NCI-H748 treated with DMSO at 0.1 percent for 48 hours (cell line): ENCODE measurements around the gene TRIM15.

Source experiments
- DNase-seq: peaks from one replicate; lab custom pipeline; 2025; lab: John Stamatoyannopoulos, UW

The TRIM15 gene

GRCh38 chr6:30145818-30146217 lies 17.5 kb upstream of the TRIM15 start:
- DNase-seq: no peak

DNA sequence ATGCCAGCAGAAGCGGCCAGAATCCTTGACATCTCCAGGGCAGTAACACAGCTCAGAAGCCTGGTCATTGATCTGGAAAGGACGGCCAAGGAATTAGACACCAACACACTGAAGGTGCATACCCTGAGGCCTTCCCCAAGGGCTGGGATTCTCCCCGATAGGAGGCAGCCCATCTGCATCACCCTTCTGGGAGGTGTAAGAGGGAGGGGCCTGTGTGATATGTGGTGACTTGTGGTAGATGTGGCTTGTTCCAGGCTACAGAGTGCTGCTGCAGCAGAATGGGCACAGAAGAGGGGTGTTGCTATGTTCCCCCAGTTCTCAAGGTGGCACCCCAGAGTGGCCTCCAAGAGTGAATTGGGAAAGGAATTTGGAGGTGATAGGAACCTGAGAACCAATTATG lies 16.2 kb upstream of the TRIM15 start:
- no peak for DNase-seq

GRCh38 chr6:30149234-30149633 lies 14.1 kb upstream of the TRIM15 start:
- DNase-seq: no peak

GRCh38 chr6:30149858-30150550 lies 13.3 kb upstream of the TRIM15 start:
- DNase-seq: no peak

DNA sequence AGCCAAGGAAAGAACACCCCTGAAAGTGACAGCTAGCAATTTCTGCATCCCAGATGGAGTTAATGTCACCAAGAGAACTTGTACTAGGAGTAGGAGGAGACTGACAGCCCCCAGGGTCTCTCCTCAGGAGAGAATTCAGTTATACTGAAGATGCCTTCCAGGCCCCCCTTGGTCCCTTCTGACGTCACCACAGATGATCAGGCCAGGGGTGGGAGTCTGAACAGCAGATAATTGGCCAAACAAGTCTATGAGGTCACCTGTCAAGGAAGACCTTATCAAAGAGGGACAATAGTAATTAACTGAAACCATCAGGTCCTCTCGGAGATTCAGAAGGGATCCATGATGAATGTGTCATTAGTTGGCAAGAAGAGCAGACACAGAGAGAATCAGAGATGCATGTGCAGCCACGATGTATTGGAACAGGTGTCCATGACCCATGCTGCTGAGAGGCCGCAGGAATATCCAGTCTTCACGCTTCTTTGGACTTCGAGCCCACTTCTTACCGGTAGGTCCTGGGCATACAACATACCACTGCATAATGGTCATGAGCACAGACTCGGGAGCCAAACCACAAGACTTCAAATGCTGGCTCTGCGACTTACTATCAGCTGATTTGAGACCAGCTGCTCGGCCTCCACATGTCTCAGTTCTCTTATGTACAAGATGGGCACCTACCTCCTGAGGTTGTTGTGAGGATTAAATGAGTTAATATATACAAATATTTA lies 12.5 kb upstream of the TRIM15 start:
- no peak for DNase-seq

DNA sequence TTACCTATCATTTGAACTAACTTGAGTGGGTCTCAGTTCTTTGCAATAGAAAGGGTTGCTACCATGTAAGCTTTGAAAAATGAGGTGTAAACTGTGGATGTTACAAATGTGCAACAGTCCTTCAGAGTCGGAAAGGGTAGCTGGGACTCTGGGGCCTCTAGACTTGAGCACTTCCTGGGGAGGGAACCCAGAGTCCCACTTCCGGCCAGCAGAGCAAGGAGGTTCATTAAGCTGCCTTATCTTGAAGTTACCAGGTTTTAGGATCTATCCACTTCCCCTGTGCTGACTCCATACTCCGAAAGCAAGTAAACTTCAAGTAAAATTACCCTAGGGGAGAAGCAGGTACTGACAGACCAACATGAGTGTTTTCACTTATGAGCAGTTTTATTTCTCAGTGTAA lies 11.8 kb upstream of the TRIM15 start:
- no peak for DNase-seq

- no peak for DNase-seq
Measured at GRCh38 chr6:30152016-30152673, 11.2 kb upstream of the TRIM15 start.

- no peak for DNase-seq
Measured at GRCh38 chr6:30152910-30153610, 10.3 kb upstream of the TRIM15 start.

GRCh38 chr6:30154061-30154460 lies 9.3 kb upstream of the TRIM15 start:
- DNase-seq: no peak

- DNase-seq: no peak
Measured at GRCh38 chr6:30154709-30155519, 8.4 kb upstream of the TRIM15 start.

GRCh38 chr6:30155520-30156261 lies 7.7 kb upstream of the TRIM15 start:
- DNase-seq: no peak

DNA sequence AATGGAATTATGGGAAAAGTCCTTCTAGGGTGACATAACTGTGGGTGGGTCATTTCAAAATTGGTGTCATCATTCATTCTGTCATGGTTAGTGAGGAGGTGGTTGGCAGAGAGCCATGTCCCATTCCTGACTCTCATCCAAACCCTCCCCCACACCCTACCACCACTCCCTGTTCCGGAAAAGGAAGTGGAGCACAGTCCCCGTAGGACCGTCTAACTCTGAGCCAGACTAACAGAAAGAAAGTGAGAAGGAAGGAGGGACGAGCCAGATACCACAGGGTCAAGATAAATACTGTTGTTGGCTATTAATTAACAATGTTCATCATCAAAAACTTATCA lies 7.1 kb upstream of the TRIM15 start:
- DNase-seq: no peak

GRCh38 chr6:30156774-30157173 lies 6.6 kb upstream of the TRIM15 start:
- no peak for DNase-seq

- no peak for DNase-seq
Measured at GRCh38 chr6:30157581-30157980, 5.8 kb upstream of the TRIM15 start.

DNA sequence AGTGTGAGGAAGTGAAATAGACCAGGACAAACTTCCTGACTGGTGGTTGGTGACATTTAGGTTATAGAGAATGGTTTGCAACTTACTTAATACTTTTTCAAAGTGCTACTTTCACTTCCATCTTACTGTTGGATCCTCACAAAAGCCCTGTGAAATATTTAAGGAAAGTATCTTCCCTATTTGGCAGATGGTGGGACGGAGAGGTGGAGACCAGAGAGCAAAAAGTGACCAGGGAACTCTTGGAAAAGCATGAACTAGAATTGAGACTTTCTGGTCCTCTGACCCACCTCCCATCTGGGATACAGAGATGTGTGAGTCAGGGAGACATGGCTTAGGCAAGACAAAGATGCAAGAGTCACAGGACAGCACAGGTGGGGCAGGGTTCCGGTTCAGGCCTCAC lies 5.3 kb upstream of the TRIM15 start:
- DNase-seq: no peak

DNA sequence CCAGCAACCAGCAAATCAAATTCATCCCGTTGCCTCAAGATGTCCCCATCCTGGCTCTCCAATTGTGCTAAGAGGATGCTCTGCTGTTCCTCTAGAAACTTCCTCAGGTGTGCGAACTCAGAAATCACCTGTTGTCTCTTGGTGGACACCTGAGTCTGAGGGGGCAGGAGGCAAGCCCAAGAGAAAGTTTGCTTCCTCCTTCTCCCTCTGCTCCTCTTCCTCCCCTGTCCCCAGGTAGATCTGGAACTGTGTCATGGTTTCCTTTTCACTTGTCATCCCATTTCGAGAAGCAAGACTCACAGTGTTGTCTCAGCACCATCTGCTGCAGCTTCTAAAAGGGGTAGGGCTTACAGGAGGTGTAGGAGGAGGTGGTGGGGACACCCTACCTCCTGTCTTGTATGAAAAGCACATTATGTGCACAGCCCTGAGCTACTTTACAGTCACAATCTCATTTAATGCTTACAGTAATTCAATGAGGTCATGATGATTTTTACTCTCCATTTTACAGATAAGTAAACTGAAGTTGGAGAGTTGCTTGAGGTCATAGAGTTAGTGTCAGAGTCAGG lies 4.8 kb upstream of the TRIM15 start:
- no peak for DNase-seq

DNA sequence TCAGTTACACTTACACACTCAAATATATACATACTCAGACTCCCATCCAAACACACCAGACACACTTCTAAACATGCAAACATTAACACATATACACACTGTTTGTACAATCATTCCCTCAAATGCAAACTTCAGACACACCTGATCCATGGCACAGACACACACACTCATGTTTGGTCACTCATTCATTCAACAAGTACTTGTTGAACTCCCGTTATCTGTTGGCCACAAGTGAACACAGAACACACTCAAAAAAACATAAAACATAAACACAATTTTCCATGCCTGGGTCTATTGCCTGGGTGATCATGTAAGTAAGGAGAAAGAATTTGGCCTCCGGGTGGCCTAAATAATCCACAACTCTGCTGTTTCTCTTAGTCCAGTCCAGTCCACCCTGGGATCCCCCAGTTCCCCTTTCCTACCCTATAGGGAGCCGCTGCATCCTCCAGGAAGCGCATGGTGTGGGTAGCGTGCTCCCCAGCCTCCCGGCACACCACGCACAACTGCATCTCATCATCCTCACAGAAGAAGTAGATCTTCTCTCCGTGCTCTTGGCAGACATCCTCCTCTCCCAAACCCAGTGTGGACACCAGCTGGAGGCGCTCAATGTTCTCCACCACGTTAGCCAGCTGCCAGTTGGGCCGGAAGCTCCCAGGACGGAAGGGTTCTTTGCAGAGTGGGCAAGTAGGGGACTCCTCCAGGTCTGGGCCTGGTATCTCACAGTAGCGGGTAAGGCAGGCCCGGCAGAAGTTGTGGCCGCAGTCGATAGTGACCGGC lies 3.1 kb upstream of the TRIM15 start:
- DNase-seq: no peak

GRCh38 chr6:30160785-30161531 lies 2.4 kb upstream of the TRIM15 start, which contains the start of gene TRIM10:
TSS of gene TRIM10 (minus strand) at chr6:30161211. CDS start at chr6:30160858, 353 bp downstream.
- no peak for DNase-seq
